ENCODE data around the gene HNMT.

DNA sequence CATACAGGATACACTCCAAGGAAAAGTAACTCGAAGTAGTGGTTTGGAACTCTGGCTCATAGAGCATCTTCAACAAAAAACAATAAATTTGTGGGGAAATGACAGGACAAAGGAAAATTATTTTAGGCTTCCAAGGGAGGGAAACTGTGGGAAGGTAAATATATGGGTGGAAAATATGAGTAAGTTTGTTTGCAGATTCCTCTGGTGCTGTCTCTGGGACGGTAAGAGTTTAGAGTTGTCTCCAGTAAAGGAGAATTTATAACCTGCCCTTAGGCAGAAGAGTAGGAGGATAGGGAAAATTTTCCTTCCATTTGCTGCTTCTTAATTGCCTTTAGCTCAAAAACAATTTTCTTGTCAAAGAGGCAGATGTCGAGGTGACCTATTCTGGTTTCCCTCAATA lies 19.3 kb downstream of the HNMT start:
- no peak for TF ChIP-seq POLR2AphosphoS5 (IDR thresholded peaks at IDR 0.05; ENCODE audit: low read depth, low read length)
- TF ChIP-seq, protein P1, sequence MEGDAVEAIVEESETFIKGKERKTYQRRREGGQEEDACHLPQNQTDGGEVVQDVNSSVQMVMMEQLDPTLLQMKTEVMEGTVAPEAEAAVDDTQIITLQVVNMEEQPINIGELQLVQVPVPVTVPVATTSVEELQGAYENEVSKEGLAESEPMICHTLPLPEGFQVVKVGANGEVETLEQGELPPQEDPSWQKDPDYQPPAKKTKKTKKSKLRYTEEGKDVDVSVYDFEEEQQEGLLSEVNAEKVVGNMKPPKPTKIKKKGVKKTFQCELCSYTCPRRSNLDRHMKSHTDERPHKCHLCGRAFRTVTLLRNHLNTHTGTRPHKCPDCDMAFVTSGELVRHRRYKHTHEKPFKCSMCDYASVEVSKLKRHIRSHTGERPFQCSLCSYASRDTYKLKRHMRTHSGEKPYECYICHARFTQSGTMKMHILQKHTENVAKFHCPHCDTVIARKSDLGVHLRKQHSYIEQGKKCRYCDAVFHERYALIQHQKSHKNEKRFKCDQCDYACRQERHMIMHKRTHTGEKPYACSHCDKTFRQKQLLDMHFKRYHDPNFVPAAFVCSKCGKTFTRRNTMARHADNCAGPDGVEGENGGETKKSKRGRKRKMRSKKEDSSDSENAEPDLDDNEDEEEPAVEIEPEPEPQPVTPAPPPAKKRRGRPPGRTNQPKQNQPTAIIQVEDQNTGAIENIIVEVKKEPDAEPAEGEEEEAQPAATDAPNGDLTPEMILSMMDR (IDR thresholded peaks at IDR 0.05): no peak
- TF ChIP-seq REST (IDR thresholded peaks at IDR 0.05; ENCODE audit: insufficient read depth in 1 of 2, low read depth in 2 of 2, low read length in 1 of 2): no peak
